ENCODE measurements around the gene PJA2. TPM values are rescaled to one million over a fixed set of nuclear protein-coding genes. Genes with fewer than 3 reads are reported as not detected.

The PJA2 gene
- total and polyA plus RNA-seq, 4 experiments from 2014 or later, result 57.2 to 90.6 (median 75.0) TPM

DNA sequence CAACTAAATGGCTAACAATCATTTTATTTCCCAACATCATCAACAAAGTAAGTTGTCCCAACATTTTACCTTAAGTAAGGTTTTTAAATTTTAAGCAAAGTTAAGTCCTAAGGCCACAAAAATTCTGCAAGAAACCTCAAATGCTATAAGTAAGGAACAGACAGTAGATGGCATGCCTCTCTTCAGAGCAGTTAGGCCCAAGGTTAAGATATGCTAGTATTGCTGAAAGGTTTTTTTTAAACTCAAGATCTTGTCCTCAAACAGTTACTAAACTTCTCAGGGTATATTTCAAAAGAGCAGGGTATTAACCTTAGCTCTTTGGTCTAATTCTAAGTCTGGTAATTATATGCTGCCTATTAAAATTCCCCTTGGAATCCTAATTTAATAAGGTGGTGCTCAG lies 35.1 kb downstream of the PJA2 start:
- Histone ChIP-seq H3K4me3 (ENCODE audit: low read length in 2 of 2) (no peak overlapping the region), H3K27me3 (ENCODE audit: insufficient read depth, low read length) (no peaks in the 10 kb centered on the region), H3K27ac (ENCODE audit: low read depth, low read length) (no peak overlapping the region), H3K9me3 (ENCODE audit: control insufficient read depth in 1 of 2, low read length in 2 of 2) (no peaks in the 10 kb centered on the region), H3K4me1 (ENCODE audit: insufficient read depth, low read length) (peaks cover 15% of the 10 kb centered on the region), H3K36me3 (ENCODE audit: insufficient read depth, low read length) (peaks cover 21% of the 10 kb centered on the region)
- intact Hi-C loops (cut with micrococcal nuclease), result loop anchor here (1.0 to 2.0 kb wide), 2 partner anchors 34 to 65 kb away; partner anchors contain the start of gene PJA2
- Mint-ChIP-seq H3K4me1 (peaks cover 38 to 69% (median 55%) of the 10 kb centered on the region in 4 donors), H3K4me3 (no peak overlapping the region), H3K27ac (peak overlapping the region in 1 of 7 donors; percentile 13), H3K9me3 (peaks cover 0 to under 1% (median 0%) of the 10 kb centered on the region in 8 donors), H3K36me3 (peaks cover 45 to 50% of the 10 kb centered on the region in 2 donors), H3K27me3 (no peaks in the 10 kb centered on the region)
- ChIA-PET CTCF (ENCODE audit: partially characterized antibody) (no interaction called here), POLR2A (ENCODE audit: partially characterized antibody) (no interaction called here)
- peak in 1 of 5 donors; percentile 2 for DNase-seq

DNA sequence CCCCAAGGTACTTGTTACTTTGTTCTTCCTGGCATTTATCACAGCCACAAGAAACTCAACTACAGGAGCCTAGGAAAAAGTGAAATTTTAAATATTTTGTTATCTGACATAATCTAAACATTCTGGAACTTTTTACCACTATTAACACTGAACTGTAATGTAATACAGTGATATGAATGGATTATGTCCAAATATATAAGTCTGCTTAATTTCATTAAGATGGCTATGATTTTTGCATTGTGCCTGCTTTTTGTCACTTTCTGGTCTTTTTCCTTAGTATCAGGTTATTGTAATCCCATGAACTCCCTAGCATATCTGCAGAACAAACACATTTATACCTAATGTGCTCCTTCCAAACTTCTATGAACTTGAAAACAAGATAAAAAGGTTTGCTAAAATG lies 35.8 kb downstream of the PJA2 start:
- no peak for DNase-seq
- H3K36me3 Mint-ChIP-seq, result peaks cover 45 to 46% of the 10 kb centered on the region in 2 donors
- CTCF ChIA-PET (ENCODE audit: partially characterized antibody), result no interaction called here
- Histone ChIP-seq H3K36me3 (ENCODE audit: insufficient read depth, low read length) (peaks cover 18% of the 10 kb centered on the region), H3K4me3 (ENCODE audit: low read length in 2 of 2) (no peak overlapping the region), H3K27ac (ENCODE audit: low read depth, low read length) (no peak overlapping the region), H3K9me3 (ENCODE audit: control insufficient read depth in 1 of 2, low read length in 2 of 2) (no peaks in the 10 kb centered on the region), H3K27me3 (ENCODE audit: insufficient read depth, low read length) (no peaks in the 10 kb centered on the region), H3K4me1 (ENCODE audit: insufficient read depth, low read length) (peaks cover 15% of the 10 kb centered on the region)
- no peak overlapping the region for H3K4me3 Mint-ChIP-seq
- POLR2A ChIA-PET (ENCODE audit: partially characterized antibody), result no interaction called here
- H3K27ac Mint-ChIP-seq, result peak overlapping the region in 1 of 7 donors; percentile 48
- H3K4me1 Mint-ChIP-seq, result peaks cover 38 to 67% (median 54%) of the 10 kb centered on the region in 4 donors
- no peaks in the 10 kb centered on the region for H3K27me3 Mint-ChIP-seq
- peaks cover 0 to 3% (median 0%) of the 10 kb centered on the region in 8 donors for H3K9me3 Mint-ChIP-seq
- intact Hi-C loops (cut with micrococcal nuclease), result loop anchor here (1.0 to 2.0 kb wide), 2 partner anchors 35 to 65 kb away; partner anchors contain the start of gene PJA2

DNA sequence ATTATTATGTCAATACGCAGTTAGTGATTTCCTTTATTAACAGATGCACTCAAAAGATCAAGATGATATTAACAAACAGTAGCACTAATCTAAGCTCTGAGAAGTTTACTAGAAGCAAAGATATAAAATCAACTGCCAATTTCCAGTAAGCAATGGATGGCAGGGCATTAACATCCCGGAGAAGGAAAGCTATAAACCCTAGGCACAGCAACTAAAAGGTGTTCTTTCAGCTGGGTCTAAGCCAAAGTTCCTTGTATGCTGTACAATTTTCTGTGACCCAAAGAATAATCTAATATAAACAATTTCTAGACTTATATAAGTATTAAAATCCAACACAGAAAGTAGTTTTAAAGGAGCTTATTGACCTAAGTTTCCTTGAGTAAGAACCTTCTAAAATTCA lies 39.4 kb downstream of the PJA2 start:
- H3K9me3 ChIP-seq (ENCODE audit: control insufficient read depth in 1 of 2, low read length in 2 of 2), result no peaks in the 10 kb centered on the region
- peaks cover 0 to 5% (median 0%) of the 10 kb centered on the region in 8 donors for H3K9me3 Mint-ChIP-seq
- peaks cover 20% of the 10 kb centered on the region for H3K36me3 ChIP-seq (ENCODE audit: insufficient read depth, low read length)
- ChIA-PET POLR2A (ENCODE audit: partially characterized antibody) (interaction anchor here (0.9 to 1.9 kb wide), 2 partner anchors 9 to 39 kb away, joined by 4 to 9 read pairs; partner anchors contain the start of gene PJA2), CTCF (ENCODE audit: partially characterized antibody) (no interaction called here)
- H3K27ac Mint-ChIP-seq, result no peak overlapping the region
- no peak overlapping the region for H3K4me3 Mint-ChIP-seq
- H3K4me3 ChIP-seq (ENCODE audit: low read length in 2 of 2), result no peak overlapping the region
- no peak for DNase-seq
- peaks cover 30 to 66% (median 44%) of the 10 kb centered on the region in 4 donors for H3K4me1 Mint-ChIP-seq
- intact Hi-C loops (cut with micrococcal nuclease), result no loop called here
- no peaks in the 10 kb centered on the region for H3K27me3 ChIP-seq (ENCODE audit: insufficient read depth, low read length)
- peaks cover 10% of the 10 kb centered on the region for H3K4me1 ChIP-seq (ENCODE audit: insufficient read depth, low read length)
- no peak overlapping the region for H3K27ac ChIP-seq (ENCODE audit: low read depth, low read length)
- peaks cover 45 to 52% of the 10 kb centered on the region in 2 donors for H3K36me3 Mint-ChIP-seq
- no peaks in the 10 kb centered on the region for H3K27me3 Mint-ChIP-seq

DNA sequence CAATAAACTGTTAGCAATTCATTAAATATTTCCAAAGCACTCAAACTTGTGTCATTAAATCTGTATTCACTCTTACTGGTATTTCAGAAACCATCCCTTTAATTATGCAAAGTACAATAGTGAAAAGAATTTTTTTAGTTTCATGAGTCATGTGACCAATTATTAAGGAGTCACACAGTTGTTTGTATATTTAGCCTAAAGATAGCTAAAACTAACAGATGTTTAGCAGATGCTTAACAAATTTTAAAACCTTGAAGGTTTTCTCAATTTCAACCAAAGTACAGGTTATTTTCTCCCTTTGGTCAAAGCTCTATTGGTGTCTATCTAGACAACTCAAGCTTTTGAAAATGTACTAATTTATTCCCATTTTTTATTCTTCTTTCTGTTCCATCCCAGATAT lies 44.1 kb downstream of the PJA2 start:
- no peak for DNase-seq
- Histone ChIP-seq H3K27me3 (ENCODE audit: insufficient read depth, low read length) (no peaks in the 10 kb centered on the region), H3K27ac (ENCODE audit: low read depth, low read length) (no peak overlapping the region), H3K4me3 (ENCODE audit: low read length in 2 of 2) (no peak overlapping the region), H3K9me3 (ENCODE audit: control insufficient read depth in 1 of 2, low read length in 2 of 2) (no peaks in the 10 kb centered on the region), H3K4me1 (ENCODE audit: insufficient read depth, low read length) (no peaks in the 10 kb centered on the region), H3K36me3 (ENCODE audit: insufficient read depth, low read length) (peaks cover 33% of the 10 kb centered on the region)
- Mint-ChIP-seq H3K9me3 (peaks cover 0 to 5% (median 0%) of the 10 kb centered on the region in 8 donors), H3K4me3 (no peak overlapping the region), H3K36me3 (peaks cover 55 to 63% of the 10 kb centered on the region in 2 donors), H3K27me3 (no peaks in the 10 kb centered on the region), H3K27ac (peak overlapping the region in 1 of 7 donors; percentile 29), H3K4me1 (peaks cover 22 to 60% (median 28%) of the 10 kb centered on the region in 4 donors)
- ChIA-PET CTCF (ENCODE audit: partially characterized antibody) (no interaction called here), POLR2A (ENCODE audit: partially characterized antibody) (interaction anchor here (0.9 to 1.9 kb wide), 2 partner anchors 10 to 45 kb away, joined by 3 to 8 read pairs; partner anchors contain the start of gene PJA2)
- intact Hi-C loops (cut with micrococcal nuclease), result no loop called here

DNA sequence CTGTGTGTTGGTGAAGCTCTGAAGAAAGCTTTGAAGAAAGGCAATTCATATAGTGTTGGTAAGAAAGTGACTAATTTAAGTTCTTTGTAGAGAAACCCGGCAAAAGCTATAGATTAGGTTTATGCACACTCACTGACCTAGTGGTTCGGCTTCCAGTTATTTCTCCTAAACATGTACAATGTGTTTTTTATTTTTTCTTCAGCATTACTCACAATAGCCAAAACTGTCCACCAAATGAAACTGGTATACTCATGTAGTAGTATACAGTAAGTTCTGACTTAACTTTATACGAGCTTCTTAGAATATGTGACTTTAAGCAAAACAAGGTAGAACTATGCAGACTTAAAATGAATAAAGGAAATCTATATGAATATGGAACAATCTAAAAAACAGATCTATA lies 44.8 kb downstream of the PJA2 start:
- Histone ChIP-seq H3K9me3 (ENCODE audit: control insufficient read depth in 1 of 2, low read length in 2 of 2) (no peaks in the 10 kb centered on the region), H3K4me3 (ENCODE audit: low read length in 2 of 2) (no peak overlapping the region), H3K36me3 (ENCODE audit: insufficient read depth, low read length) (peaks cover 33% of the 10 kb centered on the region), H3K4me1 (ENCODE audit: insufficient read depth, low read length) (no peaks in the 10 kb centered on the region), H3K27me3 (ENCODE audit: insufficient read depth, low read length) (no peaks in the 10 kb centered on the region), H3K27ac (ENCODE audit: low read depth, low read length) (no peak overlapping the region)
- POLR2A ChIA-PET (ENCODE audit: partially characterized antibody), result interaction anchor here (0.9 to 1.9 kb wide), 2 partner anchors 11 to 45 kb away, joined by 3 to 8 read pairs; partner anchors contain the start of gene PJA2
- CTCF ChIA-PET (ENCODE audit: partially characterized antibody), result no interaction called here
- Mint-ChIP-seq H3K4me3 (no peak overlapping the region), H3K9me3 (peaks cover 0 to 5% (median 0%) of the 10 kb centered on the region in 8 donors), H3K27me3 (no peaks in the 10 kb centered on the region), H3K27ac (peak overlapping the region in 1 of 7 donors; percentile 1), H3K36me3 (peaks cover 57 to 65% of the 10 kb centered on the region in 2 donors), H3K4me1 (peaks cover 21 to 56% (median 25%) of the 10 kb centered on the region in 4 donors)
- intact Hi-C loops (cut with micrococcal nuclease), result no loop called here
- DNase-seq, result no peak

DNA sequence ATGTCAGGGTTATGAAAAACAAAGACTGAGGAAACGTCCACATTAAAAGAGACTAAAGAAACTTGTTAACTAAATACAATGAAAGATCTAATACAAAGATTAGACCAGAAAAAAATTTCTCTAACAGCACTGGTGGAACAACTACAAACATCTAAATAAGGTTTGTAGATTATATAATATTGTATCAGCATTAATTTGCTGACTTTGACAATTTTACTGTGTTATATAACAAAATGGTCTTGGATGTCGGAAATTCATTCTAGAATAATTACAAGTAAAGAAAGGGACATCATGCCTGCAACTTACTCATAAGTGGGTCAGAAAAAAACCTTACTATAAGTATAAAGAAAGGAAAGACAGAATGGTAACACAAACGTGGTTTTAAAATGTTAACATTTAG lies 50.1 kb downstream of the PJA2 start:
- ChIA-PET CTCF (ENCODE audit: partially characterized antibody) (no interaction called here), POLR2A (ENCODE audit: partially characterized antibody) (no interaction called here)
- peaks cover 25% of the 10 kb centered on the region for H3K36me3 ChIP-seq (ENCODE audit: insufficient read depth, low read length)
- peaks cover 55 to 68% of the 10 kb centered on the region in 2 donors for H3K36me3 Mint-ChIP-seq
- H3K27me3 ChIP-seq (ENCODE audit: insufficient read depth, low read length), result no peaks in the 10 kb centered on the region
- no peaks in the 10 kb centered on the region for H3K27me3 Mint-ChIP-seq
- intact Hi-C loops (cut with micrococcal nuclease), result loop anchor here (5.0 kb wide), 1 partner anchor 48 kb away; the partner anchor contains the start of gene PJA2
- H3K4me3 Mint-ChIP-seq, result no peak overlapping the region
- H3K4me1 Mint-ChIP-seq, result peaks cover 9 to 33% (median 15%) of the 10 kb centered on the region in 4 donors
- DNase-seq, result no peak
- no peaks in the 10 kb centered on the region for H3K9me3 ChIP-seq (ENCODE audit: control insufficient read depth in 1 of 2, low read length in 2 of 2)
- no peak overlapping the region for H3K27ac Mint-ChIP-seq
- H3K4me1 ChIP-seq (ENCODE audit: insufficient read depth, low read length), result no peaks in the 10 kb centered on the region
- no peak overlapping the region for H3K27ac ChIP-seq (ENCODE audit: low read depth, low read length)
- no peak overlapping the region for H3K4me3 ChIP-seq (ENCODE audit: low read length in 2 of 2)
- no peaks in the 10 kb centered on the region for H3K9me3 Mint-ChIP-seq

DNA sequence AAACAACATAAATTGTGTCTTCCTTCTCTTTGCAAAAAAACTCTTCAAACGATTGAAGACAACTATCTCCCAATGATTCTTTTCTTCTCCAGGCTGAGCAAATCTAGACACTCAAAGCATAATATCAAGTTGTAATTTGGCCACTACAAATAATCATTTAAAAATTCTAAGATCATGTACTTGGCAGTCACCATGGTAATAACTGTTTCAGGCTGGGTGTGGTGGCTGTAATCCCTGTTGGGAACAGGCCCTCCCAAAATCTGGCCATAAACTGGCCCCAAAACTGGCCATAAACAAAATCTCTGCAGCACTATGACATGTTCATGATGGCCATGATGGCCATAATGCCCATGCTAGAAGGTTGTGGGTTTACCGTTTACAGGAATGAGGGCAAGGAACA lies 52.0 kb downstream of the PJA2 start:
- ChIA-PET POLR2A (ENCODE audit: partially characterized antibody) (no interaction called here), CTCF (ENCODE audit: partially characterized antibody) (interaction anchor here (1.1 kb wide), 1 partner anchor 34 kb away, joined by 3 read pairs; no protein-coding TSS in a partner anchor)
- Histone ChIP-seq H3K4me3 (ENCODE audit: low read length in 2 of 2) (no peak overlapping the region), H3K9me3 (ENCODE audit: control insufficient read depth in 1 of 2, low read length in 2 of 2) (no peaks in the 10 kb centered on the region), H3K4me1 (ENCODE audit: insufficient read depth, low read length) (no peaks in the 10 kb centered on the region), H3K27me3 (ENCODE audit: insufficient read depth, low read length) (no peaks in the 10 kb centered on the region), H3K27ac (ENCODE audit: low read depth, low read length) (no peak overlapping the region), H3K36me3 (ENCODE audit: insufficient read depth, low read length) (peaks cover 25% of the 10 kb centered on the region)
- Mint-ChIP-seq H3K27me3 (no peaks in the 10 kb centered on the region), H3K27ac (peak overlapping the region in 3 of 7 donors; percentile 1 to 59 (median 38)), H3K4me1 (peaks cover 9 to 22% (median 10%) of the 10 kb centered on the region in 4 donors), H3K9me3 (no peaks in the 10 kb centered on the region), H3K4me3 (no peak overlapping the region), H3K36me3 (peaks cover 44 to 63% of the 10 kb centered on the region in 2 donors)
- DNase-seq, result no peak
- intact Hi-C loops (cut with micrococcal nuclease), result loop anchor here (5.0 kb wide), 1 partner anchor 49 kb away; the partner anchor contains the start of gene PJA2
